HG03135 (cell line): ENCODE results near the gene GGA2.
"Not testable (repeated sequence)": the region's sequence is repeated elsewhere in the genome, so short reads cannot be mapped to it uniquely, and the experiment has no call there.

Experiments used
- ATAC-seq: cut with Tn5 transposase; IDR thresholded peaks from one replicate; pipeline ENCODE4 v1.9.1; 2021; ENCODE audit warnings: mild to moderate bottlenecking, moderate library complexity; ENCODE audit not compliant: unreplicated experiment

GGA2 gene

GRCh38 chr16:23478566-23478965 lies 31.7 kb downstream of the GGA2 start:
- no peak for ATAC-seq

- no peak for ATAC-seq
Observed at GRCh38 chr16:23476289-23476688, 34.0 kb downstream of the GGA2 start.

- no peak for ATAC-seq
Observed at GRCh38 chr16:23469814-23470213, 40.5 kb downstream of the GGA2 start.

GRCh38 chr16:23466162-23466885 lies 44.0 kb downstream of the GGA2 start:
- ATAC-seq: no peak

- ATAC-seq: no peak
Observed at GRCh38 chr16:23465179-23465578, 45.1 kb downstream of the GGA2 start.

- ATAC-seq: no peak
Observed at GRCh38 chr16:23464196-23464595, 46.1 kb downstream of the GGA2 start.

GRCh38 chr16:23462994-23463393 lies 47.3 kb downstream of the GGA2 start:
- not testable (repeated sequence) for ATAC-seq

- no peak for ATAC-seq
Observed at GRCh38 chr16:23453338-23454052, 56.8 kb downstream of the GGA2 start.

GRCh38 chr16:23452572-23453337 lies 57.5 kb downstream of the GGA2 start, which contains the start of gene COG7:
COG7 (minus strand) TSS chr16:23453189; CDS start chr16:23452994, 195 bp downstream.
- ATAC-seq: peak; percentile 81

GRCh38 chr16:23452221-23452571 lies 58.1 kb downstream of the GGA2 start:
- ATAC-seq: no peak

- ATAC-seq: no peak
Observed at GRCh38 chr16:23448392-23448791, 61.9 kb downstream of the GGA2 start.

GRCh38 chr16:23437542-23437941 lies 72.8 kb downstream of the GGA2 start:
- ATAC-seq: not testable (repeated sequence)

GRCh38 chr16:23436951-23437350 lies 73.3 kb downstream of the GGA2 start:
- ATAC-seq: no peak

- peak; percentile 70 for ATAC-seq
Observed at GRCh38 chr16:23435500-23435899, 74.8 kb downstream of the GGA2 start.

- no peak for ATAC-seq
Observed at GRCh38 chr16:23434380-23434779, 75.9 kb downstream of the GGA2 start.

GRCh38 chr16:23433261-23433920 lies 76.9 kb downstream of the GGA2 start:
- ATAC-seq: no peak

GRCh38 chr16:23432176-23433128 lies 77.8 kb downstream of the GGA2 start:
- ATAC-seq: no peak

GRCh38 chr16:23428351-23428750 lies 81.9 kb downstream of the GGA2 start:
- ATAC-seq: no peak

- no peak for ATAC-seq
Observed at GRCh38 chr16:23424292-23424958, 85.9 kb downstream of the GGA2 start.
